AG10803 (cell line): ENCODE data around the gene THBS4.

ENCODE experiments used
- DNase-seq: peaks from one replicate; pipeline ENCODE4 v3.0.0; 2010; ENCODE audit warnings: low read depth
- H3K4me3 ChIP-seq: 2 replicates; pipeline ENCODE4 v1.5.1; 2011; ENCODE audit warnings: mild to moderate bottlenecking, low read length, control low read depth
- TF ChIP-seq, protein P1 (sequence below): conservative IDR thresholded peaks from 2 replicates; pipeline ENCODE4 v1.5.1; 2011; ENCODE audit warnings: mild to moderate bottlenecking, low read length, control low read depth, inconsistent platforms

The THBS4 gene

GRCh38 chr5:80068775-80069174 is 33.6 kb downstream of the THBS4 start:
- TF ChIP-seq, protein P1, sequence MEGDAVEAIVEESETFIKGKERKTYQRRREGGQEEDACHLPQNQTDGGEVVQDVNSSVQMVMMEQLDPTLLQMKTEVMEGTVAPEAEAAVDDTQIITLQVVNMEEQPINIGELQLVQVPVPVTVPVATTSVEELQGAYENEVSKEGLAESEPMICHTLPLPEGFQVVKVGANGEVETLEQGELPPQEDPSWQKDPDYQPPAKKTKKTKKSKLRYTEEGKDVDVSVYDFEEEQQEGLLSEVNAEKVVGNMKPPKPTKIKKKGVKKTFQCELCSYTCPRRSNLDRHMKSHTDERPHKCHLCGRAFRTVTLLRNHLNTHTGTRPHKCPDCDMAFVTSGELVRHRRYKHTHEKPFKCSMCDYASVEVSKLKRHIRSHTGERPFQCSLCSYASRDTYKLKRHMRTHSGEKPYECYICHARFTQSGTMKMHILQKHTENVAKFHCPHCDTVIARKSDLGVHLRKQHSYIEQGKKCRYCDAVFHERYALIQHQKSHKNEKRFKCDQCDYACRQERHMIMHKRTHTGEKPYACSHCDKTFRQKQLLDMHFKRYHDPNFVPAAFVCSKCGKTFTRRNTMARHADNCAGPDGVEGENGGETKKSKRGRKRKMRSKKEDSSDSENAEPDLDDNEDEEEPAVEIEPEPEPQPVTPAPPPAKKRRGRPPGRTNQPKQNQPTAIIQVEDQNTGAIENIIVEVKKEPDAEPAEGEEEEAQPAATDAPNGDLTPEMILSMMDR: no peak
- H3K4me3 ChIP-seq: no peak overlapping the region
- no peak for DNase-seq

- no peak overlapping the region for H3K4me3 ChIP-seq
- DNase-seq: peak; percentile 86
- TF ChIP-seq, protein P1: no peak
Measured at GRCh38 chr5:80069251-80069800, 34.2 kb downstream of the THBS4 start.

DNA sequence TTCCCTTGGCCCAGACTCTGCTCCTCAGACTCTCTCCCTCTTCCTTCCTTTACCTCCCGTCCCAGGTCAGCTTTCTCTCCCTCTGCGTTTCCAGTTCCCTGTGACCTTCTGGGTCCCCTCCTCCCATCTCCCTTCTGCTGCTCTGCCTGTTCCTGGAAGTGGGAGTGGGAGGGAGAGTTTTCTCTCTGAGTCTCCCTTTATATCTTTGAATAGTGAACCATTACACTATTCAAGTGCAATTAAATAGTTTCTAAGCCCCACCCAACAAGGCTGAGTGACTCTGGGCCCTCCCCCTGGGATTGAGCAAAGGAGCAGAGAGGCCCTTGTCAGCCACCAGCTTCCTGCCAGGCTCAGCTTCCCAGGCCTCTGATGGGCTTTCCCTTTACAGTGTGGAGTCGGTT is 34.8 kb downstream of the THBS4 start:
- TF ChIP-seq, protein P1: no peak
- DNase-seq: peak; percentile 48

DNA sequence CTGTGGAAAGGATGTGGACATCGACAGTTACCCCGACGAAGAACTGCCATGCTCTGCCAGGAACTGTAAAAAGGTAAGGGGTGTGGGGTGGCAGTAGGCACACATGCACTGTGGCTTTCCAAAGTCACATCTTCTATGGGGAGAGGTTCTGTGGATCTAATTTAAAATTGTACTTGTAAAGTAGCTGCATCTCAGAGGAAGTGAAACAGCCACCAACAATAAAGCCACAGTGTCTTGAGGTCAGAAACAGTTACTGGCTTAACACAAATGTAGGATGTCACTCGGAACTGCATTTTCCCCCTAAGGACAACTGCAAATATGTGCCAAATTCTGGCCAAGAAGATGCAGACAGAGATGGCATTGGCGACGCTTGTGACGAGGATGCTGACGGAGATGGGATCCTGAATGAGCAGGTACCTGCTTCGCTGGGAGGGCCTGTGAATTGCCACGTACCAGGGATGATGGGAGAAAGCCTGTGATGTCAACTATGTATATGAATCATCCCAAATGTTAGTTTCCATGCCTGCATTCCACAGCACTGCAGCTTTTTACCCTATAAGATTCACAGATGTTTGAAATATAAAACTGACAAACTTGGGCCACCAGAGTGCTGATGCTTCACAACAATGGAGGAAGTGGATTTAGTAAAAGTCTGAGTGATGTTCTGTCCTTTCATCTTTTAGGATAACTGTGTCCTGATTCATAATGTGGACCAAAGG is 35.3 kb downstream of the THBS4 start:
- TF ChIP-seq, protein P1: no peak
- DNase-seq: peak; percentile 40
- no peak overlapping the region for H3K4me3 ChIP-seq

More for the DNA sequence above, 34.8 kb downstream of the THBS4 start:
- H3K4me3 ChIP-seq: no peak overlapping the region

DNA sequence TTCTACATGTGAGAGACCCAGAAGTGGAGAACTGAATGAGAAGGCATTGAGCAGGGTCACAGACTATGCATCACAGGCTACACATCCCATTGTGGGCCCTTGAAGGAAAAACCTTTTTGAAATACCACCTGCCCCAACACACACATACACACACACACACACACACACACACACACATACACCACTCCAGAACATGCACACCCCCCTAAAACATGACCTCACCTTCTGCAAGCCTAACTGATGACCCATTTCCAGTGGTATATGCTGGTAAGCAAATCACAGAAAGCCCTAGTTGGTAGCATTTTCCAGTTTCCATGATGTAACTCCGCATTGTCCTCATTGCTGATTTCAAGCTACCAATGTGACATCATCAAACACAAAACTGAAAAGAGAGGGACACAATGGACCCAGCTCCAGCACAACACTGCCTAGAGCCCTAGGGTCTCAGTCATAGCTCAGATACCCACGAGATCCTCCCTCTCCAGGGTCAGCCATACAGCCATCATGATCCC is 36.4 kb downstream of the THBS4 start:
- no peak for DNase-seq
- TF ChIP-seq, protein P1: no peak
- no peak overlapping the region for H3K4me3 ChIP-seq

- DNase-seq: no peak
- TF ChIP-seq, protein P1: no peak
- no peak overlapping the region for H3K4me3 ChIP-seq
Measured at GRCh38 chr5:80072103-80073073, 37.2 kb downstream of the THBS4 start.
